K562 (cell line): ENCODE results near the gene SPINT1. TPM values are rescaled to one million over a fixed set of nuclear protein-coding genes. Genes with fewer than 3 reads are reported as not detected.
A peak's percentile ranks its signal among the peaks of the same experiment; 100 is the strongest.

Source experiments
- ARID3B ChIP-seq: fragments of 250-450 bp; sonication (Bioruptor Pico); IDR thresholded peaks from 2 replicates; pipeline ENCODE4 v1.4.0; 2020; ENCODE audit warnings: borderline replicate concordance
- CHCHD3 ChIP-seq: fragments of 250-450 bp; sonication (Bioruptor Pico); IDR thresholded peaks from 2 replicates; pipeline ENCODE4 v2.1.2; 2022; ENCODE audit warnings: mild to moderate bottlenecking
- CREM ChIP-seq: IDR thresholded peaks from 2 replicates; pipeline ENCODE4 v1.6.1; 2014; ENCODE audit warnings: antibody characterized with exemption, low read depth
- DMBX1 ChIP-seq: fragments of 250-450 bp; sonication (Bioruptor Pico); IDR thresholded peaks from 2 replicates; pipeline ENCODE4 v1.8.0; 2022; ENCODE audit warnings: inconsistent platforms, mild to moderate bottlenecking, moderate library complexity, borderline replicate concordance
- DNMT1 ChIP-seq: fragments of 450-650 bp; IDR thresholded peaks from 2 replicates; pipeline ENCODE4 v1.6.1; 2016; ENCODE audit warnings: antibody characterized with exemption, mild to moderate bottlenecking
- HDAC2 ChIP-seq: fragments of 450-650 bp; IDR thresholded peaks from 2 replicates; pipeline ENCODE4 v1.6.1; 2016; ENCODE audit warnings: mild to moderate bottlenecking
- MED1 ChIP-seq: sonication (generic); formaldehyde crosslinking; IDR thresholded peaks from 2 replicates; pipeline ENCODE4 v1.8.1; 2023; ENCODE audit warnings: missing genetic modification reagents, borderline replicate concordance
- MTA1 ChIP-seq: fragments of 450-650 bp; IDR thresholded peaks from 2 replicates; pipeline ENCODE4 v1.6.1; 2017; ENCODE audit warnings: borderline replicate concordance
- MTA3 ChIP-seq: fragments of 450-650 bp; formaldehyde crosslinking; IDR thresholded peaks from 2 replicates; pipeline ENCODE4 v1.6.1; 2017; ENCODE audit warnings: mild to moderate bottlenecking, borderline replicate concordance
- NKRF ChIP-seq: fragments of 450-650 bp; IDR thresholded peaks from 2 replicates; pipeline ENCODE4 v1.6.1; 2016; ENCODE audit warnings: borderline replicate concordance
- NR4A1 ChIP-seq, 2 experiments: fragments of 250-450 bp in 1 of 2; fragments of 450-650 bp in 1 of 2; sonication (Bioruptor Pico) in 1 of 2; IDR thresholded peaks; 2 replicates each; pipeline versions ENCODE4 v1.4.0 to v1.6.1; 2016 to 2020; ENCODE audit warnings: mild to moderate bottlenecking in 2 of 2, missing compliant biosample characterization in 1 of 2, missing genetic modification characterization in 1 of 2, moderate library complexity in 1 of 2
- PHF20 ChIP-seq: fragments of 450-650 bp; IDR thresholded peaks from 2 replicates; pipeline ENCODE4 v1.6.1; 2018; ENCODE audit not compliant: partially characterized antibody
- SP1 ChIP-seq: sonication (generic); formaldehyde crosslinking; IDR thresholded peaks from 2 replicates; pipeline ENCODE4 v1.8.1; 2022; ENCODE audit warnings: mild to moderate bottlenecking, missing genetic modification reagents
- STAT6 ChIP-seq: sonication (generic); formaldehyde crosslinking; IDR thresholded peaks from 2 replicates; pipeline ENCODE4 v1.8.1; 2023; ENCODE audit warnings: mild to moderate bottlenecking, missing genetic modification reagents
- TBP ChIP-seq: optimal IDR thresholded peaks from 2 replicates; pipeline ENCODE3; 2011; ENCODE audit warnings: low read depth, low read length, improper control_type of control experiment
- TRIM28 ChIP-seq: fragments of 450-650 bp; IDR thresholded peaks from 2 replicates; pipeline ENCODE4 v1.6.1; 2017
- XRCC4 ChIP-seq: IDR thresholded peaks from one replicate; pipeline ENCODE4 v1.6.1; 2011; ENCODE audit not compliant: insufficient read depth, insufficient read length; ENCODE audit errors: extremely low read depth
- ZBED1 ChIP-seq: IDR thresholded peaks from 2 replicates; pipeline ENCODE4 v1.6.1; 2014
- ZNF146 ChIP-seq: IDR thresholded peaks from one replicate; pipeline ENCODE4 v1.6.1; 2018; ENCODE audit warnings: missing compliant biosample characterization; ENCODE audit not compliant: unreplicated experiment
- ZNF24 ChIP-seq: fragments of 450-650 bp; IDR thresholded peaks from 2 replicates; pipeline ENCODE4 v1.6.1; 2016
- ZNF277 ChIP-seq: fragments of 250-450 bp; sonication (Bioruptor Pico); IDR thresholded peaks from 2 replicates; pipeline ENCODE4 v1.8.0; 2022; ENCODE audit warnings: inconsistent platforms, mild to moderate bottlenecking, moderate library complexity, borderline replicate concordance
- ZNF354B ChIP-seq: fragments of 250-450 bp; sonication (Bioruptor Pico); IDR thresholded peaks from 2 replicates; pipeline ENCODE4 v1.4.0; 2020
- ZNF764 ChIP-seq: fragments of 250-450 bp; sonication (Bioruptor Pico); IDR thresholded peaks from 2 replicates; pipeline ENCODE4 v1.4.0; 2020; ENCODE audit warnings: low read depth, mild to moderate bottlenecking, moderate library complexity
- polyA plus RNA-seq, 8 experiments: library from polyadenylated mRNA; depleted of rRNA in 4 of 8; stranded (reverse) in 5 of 8; unstranded in 3 of 8; fragments of >200 nt; fragmentation: Nextera tagmentation in 2 of 8; fragmentation: Illumina TruSeq in 1 of 8; extraction: Ambion mirVana in 2 of 8; extraction: Trizol in 1 of 8; gene quantifications; 2 replicates each; pipeline versions ENCODE4 v1.2.1 to v1.2.3, GENCODE V29; 2011 to 2014; ENCODE audit warnings: inconsistent platforms in 1 of 8, missing spikeins in 1 of 8
- total RNA-seq, 7 experiments: library from RNA; depleted of rRNA in 6 of 7; stranded (reverse); fragments of >200 nt in 6 of 7; fragmentation: Illumina TruSeq in 2 of 7; extraction: Trizol in 2 of 7; gene quantifications; 2 replicates each; pipeline versions ENCODE4 v1.2.1 to v1.2.3, GENCODE V29; 2011 to 2021; ENCODE audit warnings: low replicate concordance in 1 of 7

SPINT1 gene
- total and polyA plus RNA-seq, 9 of the 15 experiments (the other 6 are each of a cell fraction or from before 2014, with no cell fraction given): 0.78 to 4.5 (median 1.5) TPM

- TF ChIP-seq DMBX1 (CRISPR knock-in tag) (0 out of 2 replicates have a peak, but pooled peaks have one; percentile 37), NR4A1 (CRISPR knock-in tag; IDR thresholded peaks at IDR 0.05) (no peak), NR4A1 (tag; IDR thresholded peaks at IDR 0.05) (no peak), ZNF24 (peak; percentile 99), ZNF764 (CRISPR knock-in tag) (no peak), XRCC4 (no peak), CREM (peak; percentile 40), HDAC2 (no peak), ZNF354B (no peak), MTA1 (no peak), ZNF146 (no peak), PHF20 (no peak), STAT6 (CRISPR knock-in tag) (0 out of 2 replicates have a peak, but pooled peaks have one; percentile 21), CHCHD3 (CRISPR knock-in tag) (no peak), NKRF (no peak), MED1 (CRISPR knock-in tag) (no peak), ARID3B (CRISPR knock-in tag) (no peak), DNMT1 (no peak), TRIM28 (no peak), ZBED1 (no peak), SP1 (CRISPR knock-in tag) (no peak; the same call in 1 of the 2 replicates), MTA3 (no peak), ZNF277 (CRISPR knock-in tag) (no peak), TBP (peak; percentile 26)
Observed at GRCh38 chr15:40857601-40858341, 13.9 kb downstream of the SPINT1 start (continued).
